ENCODE results near the gene ARHGAP12.

GRCh38 chr10:31838709-31839108 is 89.9 kb downstream of the ARHGAP12 start:
- TF ChIP-seq CTCF (IDR thresholded peaks at IDR 0.05) (no peak), EZH2 (IDR thresholded peaks at IDR 0.05) (no peak), EZH2phosphoT487 (IDR thresholded peaks at IDR 0.05) (no peak)

Data from neural progenitor cell (in vitro differentiated cells).